Subcutaneous adipose tissue (tissue), 4 donors: ENCODE results near the gene TRIO. TPM values are rescaled to one million over a fixed set of nuclear protein-coding genes. Genes with fewer than 3 reads are reported as not detected.

Experiments used
- CTCF ChIP-seq: fragments of 450-650 bp; IDR thresholded peaks from one replicate; pipeline ENCODE4 v1.5.1; 2016; ENCODE audit warnings: low read depth, mild to moderate bottlenecking, control low read depth, antibody characterized with exemption, moderate library complexity
- total RNA-seq, 4 donors: library from RNA; depleted of rRNA; stranded (reverse); fragments of >200 nt; gene quantifications; one replicate each; pipeline ENCODE4 v1.1.0, GENCODE V29; 2016

TRIO gene
- total RNA-seq, 4 donors from 2014 or later = 193 to 238 (median 212) TPM

GRCh38 chr5:14218897-14219573 is 75.9 kb downstream of the TRIO start:
- TF ChIP-seq CTCF = no peak

GRCh38 chr5:14219800-14220512 is 76.8 kb downstream of the TRIO start:
- no peak for TF ChIP-seq CTCF

- no peak for TF ChIP-seq CTCF
These were observed 77.5 kb downstream of the TRIO start for GRCh38 chr5:14220642-14221041.

- TF ChIP-seq CTCF = no peak
These were observed 78.6 kb downstream of the TRIO start for GRCh38 chr5:14221732-14222131.

GRCh38 chr5:14222206-14222605 is 79.1 kb downstream of the TRIO start:
- no peak for TF ChIP-seq CTCF

GRCh38 chr5:14223372-14223771 is 80.2 kb downstream of the TRIO start:
- no peak for TF ChIP-seq CTCF

- no peak for TF ChIP-seq CTCF
These were observed 82.2 kb downstream of the TRIO start for GRCh38 chr5:14225173-14225834.
